ENCODE measurements around the gene OLA1.
A peak's percentile ranks its signal among the peaks of the same experiment; 100 is the strongest.
"Not testable (repeated sequence)": the region's sequence is repeated elsewhere in the genome, so short reads cannot be mapped to it uniquely, and the experiment has no call there.

Gene OLA1

DNA sequence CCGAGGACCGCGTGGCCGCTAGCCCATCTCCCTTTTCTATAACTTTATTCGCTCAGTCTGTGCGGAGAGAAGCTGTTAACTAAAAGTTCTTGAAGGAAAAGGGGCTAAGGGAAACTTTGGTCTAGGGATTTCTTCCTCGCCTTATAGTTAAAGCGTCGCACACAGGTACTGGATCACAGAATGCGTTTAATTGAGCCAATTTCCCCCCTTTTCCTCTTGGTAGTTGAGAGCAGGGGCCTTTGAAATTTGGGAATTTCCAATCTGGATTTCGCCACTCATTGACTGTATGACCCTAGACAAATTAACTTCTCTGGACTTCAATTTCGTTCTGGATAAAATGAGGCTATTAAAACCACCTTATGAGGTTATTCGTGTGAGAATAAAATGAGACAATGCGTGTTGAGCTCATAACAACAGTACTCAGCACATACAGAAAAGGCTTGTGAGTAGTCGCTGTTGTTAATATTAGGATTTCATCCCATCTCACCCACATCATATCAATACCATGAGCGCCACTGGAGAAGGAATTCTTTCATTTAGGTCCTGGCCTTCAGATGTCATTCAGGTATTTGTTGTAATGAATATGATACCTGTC, 763 bp upstream of the OLA1 start:
- H3K4ac ChIP-seq (ENCODE audit: low read depth, low read length) = peak overlapping the region; percentile 58
- H2BK5ac ChIP-seq (ENCODE audit: low read length) = no peak overlapping the region
- peak overlapping the region; percentile 100 for H3K56ac ChIP-seq (ENCODE audit: low read length)
- H3K4me1 ChIP-seq (ENCODE audit: control insufficient read depth, low read depth, low read length) = no peaks in the 10 kb centered on the region
- peaks cover 2% of the 10 kb centered on the region for H3K36me3 ChIP-seq (ENCODE audit: control insufficient read depth, insufficient read depth, low read length)
- H4K8ac ChIP-seq (ENCODE audit: low read depth, low read length) = peak overlapping the region; percentile 56
- WGBS (ENCODE audit: extremely low coverage, insufficient coverage, low lambda C conversion rate) = no CpG with 5 or more reads among the region's 16 CpGs
- no peak overlapping the region for H2BK15ac ChIP-seq (replicated peaks; ENCODE audit: low read depth)
- H3K4me3 ChIP-seq (ENCODE audit: low read length) = peak overlapping the region; percentile 49
- peak overlapping the region; percentile 79 for H3K18ac ChIP-seq (ENCODE audit: low read length)
- no peak for DNase-seq
- peak overlapping the region; percentile 94 for H3K23ac ChIP-seq (ENCODE audit: low read length)
- peak overlapping the region; percentile 5 for H4K5ac ChIP-seq (ENCODE audit: low read length)
- H3K4me2 ChIP-seq (ENCODE audit: low read length) = peak overlapping the region; percentile 96
- H3K79me2 ChIP-seq (ENCODE audit: control insufficient read depth, insufficient read depth, low read length) = peaks cover 20% of the 10 kb centered on the region
- peak overlapping the region; percentile 33 for H3K27ac ChIP-seq (ENCODE audit: low read depth, low read length)
- H3K9ac ChIP-seq (ENCODE audit: low read length) = peak overlapping the region; percentile 94
- H3K27me3 ChIP-seq (ENCODE audit: insufficient read depth, low read length, poor library complexity) = no peaks in the 10 kb centered on the region
- H3K79me1 ChIP-seq (ENCODE audit: low read length) = peaks cover 4% of the 10 kb centered on the region
- no peak overlapping the region for H2AK5ac ChIP-seq (ENCODE audit: low read length)
- no peak overlapping the region for H2BK120ac ChIP-seq (ENCODE audit: low read depth, low read length)

DNA sequence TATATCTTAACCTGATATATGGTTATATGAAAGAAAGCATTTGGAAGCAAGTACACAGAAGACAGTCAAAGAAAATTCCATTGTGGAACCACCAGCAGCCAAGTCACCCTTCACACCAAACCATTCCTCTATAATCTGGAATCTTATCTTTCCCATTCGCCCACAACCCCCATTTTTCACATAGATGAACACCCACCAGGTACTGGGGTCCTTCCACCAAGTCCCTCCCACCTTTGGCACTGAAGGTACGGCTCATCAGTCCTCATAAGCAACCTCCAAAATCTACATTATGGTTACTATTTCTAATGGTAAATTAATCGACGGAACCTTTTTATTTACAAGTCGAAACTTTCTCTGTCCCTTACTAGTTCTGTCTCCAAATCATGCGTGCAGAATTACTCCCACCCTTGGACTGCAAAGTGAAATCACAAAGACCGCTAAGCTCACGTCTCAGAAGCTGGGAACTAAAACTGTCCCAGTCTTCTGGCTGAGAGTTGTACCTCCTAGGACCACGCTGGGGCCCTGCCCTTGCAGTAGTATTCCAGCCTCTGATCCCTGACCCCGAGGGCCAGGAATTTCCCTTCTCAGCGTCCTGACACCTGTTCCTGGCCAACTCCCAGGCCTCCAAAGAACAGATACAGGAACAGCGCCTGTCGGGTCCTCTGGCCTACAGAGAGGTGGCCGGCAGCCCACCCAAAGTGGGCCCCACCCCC, 702 bp downstream of the OLA1 start:
- Histone ChIP-seq H3K23ac (ENCODE audit: low read length) (no peak overlapping the region), H2AK5ac (ENCODE audit: low read length) (no peak overlapping the region), H2BK5ac (ENCODE audit: low read length) (no peak overlapping the region), H4K8ac (ENCODE audit: low read depth, low read length) (no peak overlapping the region), H3K27me3 (ENCODE audit: insufficient read depth, low read length, poor library complexity) (no peaks in the 10 kb centered on the region), H3K4me2 (ENCODE audit: low read length) (peak overlapping the region; percentile 86), H2BK15ac (replicated peaks; ENCODE audit: low read depth) (no peak overlapping the region), H3K36me3 (ENCODE audit: control insufficient read depth, insufficient read depth, low read length) (peaks cover 2% of the 10 kb centered on the region), H3K56ac (ENCODE audit: low read length) (peak overlapping the region; percentile 89), H4K5ac (ENCODE audit: low read length) (no peak overlapping the region), H3K9ac (ENCODE audit: low read length) (peak overlapping the region; percentile 87), H3K4me1 (ENCODE audit: control insufficient read depth, low read depth, low read length) (no peaks in the 10 kb centered on the region), H3K4ac (ENCODE audit: low read depth, low read length) (no peak overlapping the region), H3K27ac (ENCODE audit: low read depth, low read length) (peak overlapping the region; percentile 89), H3K79me2 (ENCODE audit: control insufficient read depth, insufficient read depth, low read length) (peaks cover 27% of the 10 kb centered on the region), H3K4me3 (ENCODE audit: low read length) (peak overlapping the region; percentile 68), H3K18ac (ENCODE audit: low read length) (peak overlapping the region; percentile 71), H3K79me1 (ENCODE audit: low read length) (peaks cover 6% of the 10 kb centered on the region), H2BK120ac (ENCODE audit: low read depth, low read length) (no peak overlapping the region)
- WGBS (ENCODE audit: extremely low coverage, insufficient coverage, low lambda C conversion rate) = no CpG with 5 or more reads among the region's 14 CpGs
- peak; percentile 78 for DNase-seq

DNA sequence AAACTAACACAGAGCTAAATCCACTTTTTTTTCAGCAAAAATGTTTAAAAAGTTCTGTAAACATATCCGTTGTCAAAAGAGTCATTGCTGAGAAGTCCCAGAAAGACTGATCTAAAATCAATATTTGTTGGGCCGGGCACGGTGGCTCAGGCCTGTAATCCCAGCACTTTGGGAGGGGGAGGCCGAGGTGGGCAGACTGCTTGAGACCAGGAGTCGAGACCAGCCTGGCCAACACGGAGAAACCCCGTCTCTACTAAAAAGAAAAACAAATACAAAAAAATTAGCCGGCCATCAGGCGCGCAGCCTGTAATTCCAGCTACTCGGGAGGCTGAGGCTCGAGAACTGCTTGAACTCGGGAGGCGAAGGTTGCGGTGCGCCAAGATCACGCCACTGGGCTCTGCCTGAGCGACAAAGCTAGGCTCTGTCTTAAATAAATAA, 1.4 kb downstream of the OLA1 start:
- no peak overlapping the region for H3K4me3 ChIP-seq (ENCODE audit: low read length)
- H2BK15ac ChIP-seq (replicated peaks; ENCODE audit: low read depth) = no peak overlapping the region
- no CpG with 5 or more reads among the region's 18 CpGs for WGBS (ENCODE audit: extremely low coverage, insufficient coverage, low lambda C conversion rate)
- no peak overlapping the region for H2AK5ac ChIP-seq (ENCODE audit: low read length)
- no peak overlapping the region for H3K27ac ChIP-seq (ENCODE audit: low read depth, low read length)
- no peak overlapping the region for H4K8ac ChIP-seq (ENCODE audit: low read depth, low read length)
- H3K4me1 ChIP-seq (ENCODE audit: control insufficient read depth, low read depth, low read length) = no peaks in the 10 kb centered on the region
- no peak overlapping the region for H3K23ac ChIP-seq (ENCODE audit: low read length)
- H3K9ac ChIP-seq (ENCODE audit: low read length) = peak overlapping the region; percentile 53
- no peak overlapping the region for H4K5ac ChIP-seq (ENCODE audit: low read length)
- H3K18ac ChIP-seq (ENCODE audit: low read length) = no peak overlapping the region
- H3K56ac ChIP-seq (ENCODE audit: low read length) = peak overlapping the region; percentile 49
- H3K36me3 ChIP-seq (ENCODE audit: control insufficient read depth, insufficient read depth, low read length) = peaks cover 2% of the 10 kb centered on the region
- no peak overlapping the region for H3K4ac ChIP-seq (ENCODE audit: low read depth, low read length)
- H3K4me2 ChIP-seq (ENCODE audit: low read length) = no peak overlapping the region
- DNase-seq = no peak
- H3K79me1 ChIP-seq (ENCODE audit: low read length) = peaks cover 11% of the 10 kb centered on the region
- no peaks in the 10 kb centered on the region for H3K27me3 ChIP-seq (ENCODE audit: insufficient read depth, low read length, poor library complexity)
- H2BK5ac ChIP-seq (ENCODE audit: low read length) = no peak overlapping the region
- H2BK120ac ChIP-seq (ENCODE audit: low read depth, low read length) = no peak overlapping the region
- peaks cover 33% of the 10 kb centered on the region for H3K79me2 ChIP-seq (ENCODE audit: control insufficient read depth, insufficient read depth, low read length)

DNA sequence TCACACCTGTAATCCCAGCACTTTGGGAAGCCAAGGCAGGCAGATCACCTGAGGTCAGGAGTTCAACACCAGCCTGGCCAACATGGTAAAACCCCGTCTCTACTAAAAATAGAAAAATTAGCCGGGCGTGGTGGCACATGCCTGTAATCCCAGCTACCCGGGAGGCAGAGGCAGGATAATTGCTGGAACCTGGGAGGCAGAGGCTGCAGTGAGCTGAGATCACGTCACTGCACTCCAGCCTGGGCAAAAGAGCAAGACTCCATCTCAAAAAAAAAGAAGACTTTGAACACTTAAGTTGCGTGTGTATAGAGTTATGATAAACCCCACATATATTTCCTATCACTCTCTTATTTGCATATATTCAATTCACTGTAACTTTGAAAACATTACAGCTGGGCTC, 2.7 kb downstream of the OLA1 start:
- H3K23ac ChIP-seq (ENCODE audit: low read length); H3K27ac ChIP-seq (ENCODE audit: low read depth, low read length); H4K5ac ChIP-seq (ENCODE audit: low read length); H3K27me3 ChIP-seq (ENCODE audit: insufficient read depth, low read length, poor library complexity); H2BK5ac ChIP-seq (ENCODE audit: low read length); H3K18ac ChIP-seq (ENCODE audit: low read length); H3K36me3 ChIP-seq (ENCODE audit: control insufficient read depth, insufficient read depth, low read length); H3K9ac ChIP-seq (ENCODE audit: low read length); H2AK5ac ChIP-seq (ENCODE audit: low read length); H3K4ac ChIP-seq (ENCODE audit: low read depth, low read length); H3K4me2 ChIP-seq (ENCODE audit: low read length); H2BK15ac ChIP-seq (replicated peaks; ENCODE audit: low read depth); H3K4me3 ChIP-seq (ENCODE audit: low read length); H3K56ac ChIP-seq (ENCODE audit: low read length); H3K4me1 ChIP-seq (ENCODE audit: control insufficient read depth, low read depth, low read length); DNase-seq; H4K8ac ChIP-seq (ENCODE audit: low read depth, low read length); H2BK120ac ChIP-seq (ENCODE audit: low read depth, low read length): not testable (repeated sequence)
- peaks cover 44% of the 10 kb centered on the region for H3K79me2 ChIP-seq (ENCODE audit: control insufficient read depth, insufficient read depth, low read length)
- no CpG with 5 or more reads among the region's 6 CpGs for WGBS (ENCODE audit: extremely low coverage, insufficient coverage, low lambda C conversion rate)
- peaks cover 15% of the 10 kb centered on the region for H3K79me1 ChIP-seq (ENCODE audit: low read length)

DNA sequence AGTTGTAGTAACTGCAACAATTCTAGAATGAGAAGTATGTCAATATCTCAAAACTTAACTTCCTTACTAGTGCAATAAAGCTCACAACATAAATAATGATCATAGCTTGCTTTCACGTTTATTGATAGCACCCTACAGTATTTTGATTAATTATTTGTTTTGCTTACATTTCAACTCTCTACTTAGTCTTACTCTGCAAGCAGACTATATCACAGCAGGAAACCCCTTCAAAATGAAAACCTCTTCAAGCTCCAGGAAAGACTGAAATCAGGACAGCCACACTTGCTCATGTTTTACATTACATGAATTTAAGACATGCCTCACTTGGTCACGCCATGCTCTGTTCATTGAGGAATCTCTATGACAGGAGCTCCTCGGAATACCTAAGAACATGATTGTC, 3.3 kb downstream of the OLA1 start:
- no peak overlapping the region for H2BK15ac ChIP-seq (replicated peaks; ENCODE audit: low read depth)
- H3K4me3 ChIP-seq (ENCODE audit: low read length) = no peak overlapping the region
- H3K4me1 ChIP-seq (ENCODE audit: control insufficient read depth, low read depth, low read length) = no peaks in the 10 kb centered on the region
- no peak overlapping the region for H4K8ac ChIP-seq (ENCODE audit: low read depth, low read length)
- H3K36me3 ChIP-seq (ENCODE audit: control insufficient read depth, insufficient read depth, low read length) = peaks cover 2% of the 10 kb centered on the region
- no peak overlapping the region for H3K9ac ChIP-seq (ENCODE audit: low read length)
- H3K4ac ChIP-seq (ENCODE audit: low read depth, low read length) = no peak overlapping the region
- peaks cover 17% of the 10 kb centered on the region for H3K79me1 ChIP-seq (ENCODE audit: low read length)
- no peak overlapping the region for H3K4me2 ChIP-seq (ENCODE audit: low read length)
- H3K27me3 ChIP-seq (ENCODE audit: insufficient read depth, low read length, poor library complexity) = no peaks in the 10 kb centered on the region
- no CpG with 5 or more reads among the region's 3 CpGs for WGBS (ENCODE audit: extremely low coverage, insufficient coverage, low lambda C conversion rate)
- peaks cover 47% of the 10 kb centered on the region for H3K79me2 ChIP-seq (ENCODE audit: control insufficient read depth, insufficient read depth, low read length)
- H4K5ac ChIP-seq (ENCODE audit: low read length) = no peak overlapping the region
- no peak overlapping the region for H2AK5ac ChIP-seq (ENCODE audit: low read length)
- no peak overlapping the region for H3K56ac ChIP-seq (ENCODE audit: low read length)
- H3K18ac ChIP-seq (ENCODE audit: low read length) = no peak overlapping the region
- no peak overlapping the region for H3K23ac ChIP-seq (ENCODE audit: low read length)
- no peak overlapping the region for H3K27ac ChIP-seq (ENCODE audit: low read depth, low read length)
- no peak for DNase-seq
- H2BK120ac ChIP-seq (ENCODE audit: low read depth, low read length) = no peak overlapping the region
- H2BK5ac ChIP-seq (ENCODE audit: low read length) = no peak overlapping the region

Measured in mesendoderm (in vitro differentiated cells).